ENCODE results near the gene RAB26. TPM values are rescaled to one million over a fixed set of nuclear protein-coding genes. Genes with fewer than 3 reads are reported as not detected.

Gene RAB26
- total RNA-seq, 1 donor from 2014 or later = 1.7 TPM

Small RNA genes lying within 50 kb of the gene (microRNA-seq; reads per million reads assigned to microRNA genes)
- gene MIR3180-5 (ENCODE audit: borderline number of aligned reads) = not detected
- gene MIR4516 (ENCODE audit: borderline number of aligned reads) = not detected
- not detected for gene MIR6511B1 (ENCODE audit: borderline number of aligned reads)

Other genes with a start within 250 kb of the RAB26 start
- gene HS3ST6, start 230.2 kb upstream of the RAB26 start, total RNA-seq = not detected
- 25.9 TPM for gene MSRB1, start 205.4 kb upstream of the RAB26 start, total RNA-seq
- 315 TPM for gene RPL3L, start 193.9 kb upstream of the RAB26 start, total RNA-seq
- 769 TPM for gene NDUFB10, start 189.1 kb upstream of the RAB26 start, total RNA-seq
- 788 TPM for gene RPS2, start 183.8 kb upstream of the RAB26 start, total RNA-seq
- not detected for gene RNF151, start 181.8 kb upstream of the RAB26 start, total RNA-seq
- gene TBL3, start 176.6 kb upstream of the RAB26 start, total RNA-seq = 24.4 TPM
- gene NOXO1, start 167.2 kb upstream of the RAB26 start, total RNA-seq = not detected
- gene GFER, start 164.4 kb upstream of the RAB26 start, total RNA-seq = 32.2 TPM
- 1.0 TPM for gene SYNGR3, start 158.7 kb upstream of the RAB26 start, total RNA-seq
- gene ZNF598, start 138.8 kb upstream of the RAB26 start, total RNA-seq = 16.0 TPM
- gene NPW, start 128.8 kb upstream of the RAB26 start, total RNA-seq = not detected
- gene NHERF2, start 121.7 kb upstream of the RAB26 start, total RNA-seq = 235 TPM
- gene NTHL1, start 100.8 kb upstream of the RAB26 start, total RNA-seq = 22.7 TPM
- gene TSC2, start 100.6 kb upstream of the RAB26 start, total RNA-seq = 83.0 TPM
- gene PKD1, start 12.7 kb upstream of the RAB26 start, total RNA-seq = 92.9 TPM
- 21.4 TPM for gene TRAF7, start 7.2 kb downstream of the RAB26 start, total RNA-seq
- gene CASKIN1, start 48.0 kb downstream of the RAB26 start, total RNA-seq = 9.2 TPM
- 29.9 TPM for gene MLST8, start 56.8 kb downstream of the RAB26 start, total RNA-seq
- gene BRICD5, start 62.2 kb downstream of the RAB26 start, total RNA-seq = 10.0 TPM
- 42.4 TPM for gene PGP, start 66.2 kb downstream of the RAB26 start, total RNA-seq
- gene E4F1, start 75.0 kb downstream of the RAB26 start, total RNA-seq = 14.2 TPM
- 0.47 TPM for gene DNASE1L2, start 87.8 kb downstream of the RAB26 start, total RNA-seq
- 225 TPM for gene ECI1, start 103.0 kb downstream of the RAB26 start, total RNA-seq
- 113 TPM for gene RNPS1, start 119.5 kb downstream of the RAB26 start, total RNA-seq
- gene ABCA3, start 192.1 kb downstream of the RAB26 start, total RNA-seq = 7.7 TPM